ENCODE measurements around the gene DLL1. TPM values are rescaled to one million over a fixed set of nuclear protein-coding genes. Genes with fewer than 3 reads are reported as not detected.

Gene DLL1
- total RNA-seq, 3 donors from 2014 or later = 3.8 to 26.9 (median 12.3) TPM

GRCh38 chr6:170236131-170236836, 54.6 kb downstream of the DLL1 start:
- H3K4me1 ChIP-seq = no peaks in the 10 kb centered on the region
- H3K27ac ChIP-seq = no peak overlapping the region
- no peaks in the 10 kb centered on the region for H3K27me3 ChIP-seq
- DNase-seq (ENCODE audit: low spot score in 2 of 2) = peak in 1 of 2 donors; percentile 10
- TF ChIP-seq POLR2A (IDR thresholded peaks at IDR 0.05) (no peak), POLR2AphosphoS5 (IDR thresholded peaks at IDR 0.05) (no peak)
- TF ChIP-seq, protein P1, sequence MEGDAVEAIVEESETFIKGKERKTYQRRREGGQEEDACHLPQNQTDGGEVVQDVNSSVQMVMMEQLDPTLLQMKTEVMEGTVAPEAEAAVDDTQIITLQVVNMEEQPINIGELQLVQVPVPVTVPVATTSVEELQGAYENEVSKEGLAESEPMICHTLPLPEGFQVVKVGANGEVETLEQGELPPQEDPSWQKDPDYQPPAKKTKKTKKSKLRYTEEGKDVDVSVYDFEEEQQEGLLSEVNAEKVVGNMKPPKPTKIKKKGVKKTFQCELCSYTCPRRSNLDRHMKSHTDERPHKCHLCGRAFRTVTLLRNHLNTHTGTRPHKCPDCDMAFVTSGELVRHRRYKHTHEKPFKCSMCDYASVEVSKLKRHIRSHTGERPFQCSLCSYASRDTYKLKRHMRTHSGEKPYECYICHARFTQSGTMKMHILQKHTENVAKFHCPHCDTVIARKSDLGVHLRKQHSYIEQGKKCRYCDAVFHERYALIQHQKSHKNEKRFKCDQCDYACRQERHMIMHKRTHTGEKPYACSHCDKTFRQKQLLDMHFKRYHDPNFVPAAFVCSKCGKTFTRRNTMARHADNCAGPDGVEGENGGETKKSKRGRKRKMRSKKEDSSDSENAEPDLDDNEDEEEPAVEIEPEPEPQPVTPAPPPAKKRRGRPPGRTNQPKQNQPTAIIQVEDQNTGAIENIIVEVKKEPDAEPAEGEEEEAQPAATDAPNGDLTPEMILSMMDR (IDR thresholded peaks at IDR 0.05) = no peak
- no peak overlapping the region for H3K4me3 ChIP-seq
- intact Hi-C loops (cut with DNase I; ENCODE audit: low total_unique reads) = no loop called here
- no peaks in the 10 kb centered on the region for H3K9me3 ChIP-seq
- no peaks in the 10 kb centered on the region for H3K36me3 ChIP-seq

- H3K27ac ChIP-seq = no peak overlapping the region
- H3K36me3 ChIP-seq = no peaks in the 10 kb centered on the region
- H3K9me3 ChIP-seq = no peaks in the 10 kb centered on the region
- DNase-seq (ENCODE audit: low spot score in 2 of 2) = peak in 1 of 2 donors; percentile 19
- H3K4me3 ChIP-seq = no peak overlapping the region
- H3K27me3 ChIP-seq = no peaks in the 10 kb centered on the region
- TF ChIP-seq POLR2AphosphoS5 (IDR thresholded peaks at IDR 0.05) = no peak
- no peak for TF ChIP-seq POLR2A (IDR thresholded peaks at IDR 0.05)
- TF ChIP-seq, protein P1 (IDR thresholded peaks at IDR 0.05) = no peak
- intact Hi-C loops (cut with DNase I; ENCODE audit: low total_unique reads) = no loop called here
- no peaks in the 10 kb centered on the region for H3K4me1 ChIP-seq
These were observed 55.3 kb downstream of the DLL1 start for GRCh38 chr6:170235391-170236125.

DNA sequence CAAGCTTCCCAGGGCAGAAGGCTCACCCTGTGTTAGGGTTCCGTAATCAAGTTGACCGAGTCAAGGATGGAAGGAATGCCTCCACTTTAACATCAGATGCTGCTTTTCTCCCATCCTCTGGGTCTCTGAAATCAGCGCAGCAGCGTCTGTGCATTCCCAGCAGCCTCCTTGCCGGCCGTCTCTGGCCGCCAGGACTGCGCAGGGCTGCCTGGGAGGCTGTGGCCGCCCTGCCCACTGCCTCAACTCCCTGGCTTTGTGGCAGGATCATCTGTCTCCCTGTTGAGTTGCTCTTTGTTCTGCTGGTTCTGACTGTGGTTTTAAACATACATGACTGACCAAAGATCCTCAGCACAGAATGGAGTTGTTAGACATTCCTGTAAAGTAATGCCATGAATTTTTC, 56.5 kb downstream of the DLL1 start:
- no peak for DNase-seq (ENCODE audit: low spot score in 2 of 2)
- no peak for TF ChIP-seq POLR2AphosphoS5 (IDR thresholded peaks at IDR 0.05)
- TF ChIP-seq, protein P1 (IDR thresholded peaks at IDR 0.05) = no peak
- TF ChIP-seq POLR2A (IDR thresholded peaks at IDR 0.05) = no peak
- no peak overlapping the region for H3K27ac ChIP-seq
- no peaks in the 10 kb centered on the region for H3K36me3 ChIP-seq
- no peak overlapping the region for H3K4me3 ChIP-seq
- no peaks in the 10 kb centered on the region for H3K9me3 ChIP-seq
- intact Hi-C loops (cut with DNase I; ENCODE audit: low total_unique reads) = no loop called here
- H3K4me1 ChIP-seq = no peaks in the 10 kb centered on the region
- peaks cover 0 to 3% of the 10 kb centered on the region in 2 donors for H3K27me3 ChIP-seq

DNA sequence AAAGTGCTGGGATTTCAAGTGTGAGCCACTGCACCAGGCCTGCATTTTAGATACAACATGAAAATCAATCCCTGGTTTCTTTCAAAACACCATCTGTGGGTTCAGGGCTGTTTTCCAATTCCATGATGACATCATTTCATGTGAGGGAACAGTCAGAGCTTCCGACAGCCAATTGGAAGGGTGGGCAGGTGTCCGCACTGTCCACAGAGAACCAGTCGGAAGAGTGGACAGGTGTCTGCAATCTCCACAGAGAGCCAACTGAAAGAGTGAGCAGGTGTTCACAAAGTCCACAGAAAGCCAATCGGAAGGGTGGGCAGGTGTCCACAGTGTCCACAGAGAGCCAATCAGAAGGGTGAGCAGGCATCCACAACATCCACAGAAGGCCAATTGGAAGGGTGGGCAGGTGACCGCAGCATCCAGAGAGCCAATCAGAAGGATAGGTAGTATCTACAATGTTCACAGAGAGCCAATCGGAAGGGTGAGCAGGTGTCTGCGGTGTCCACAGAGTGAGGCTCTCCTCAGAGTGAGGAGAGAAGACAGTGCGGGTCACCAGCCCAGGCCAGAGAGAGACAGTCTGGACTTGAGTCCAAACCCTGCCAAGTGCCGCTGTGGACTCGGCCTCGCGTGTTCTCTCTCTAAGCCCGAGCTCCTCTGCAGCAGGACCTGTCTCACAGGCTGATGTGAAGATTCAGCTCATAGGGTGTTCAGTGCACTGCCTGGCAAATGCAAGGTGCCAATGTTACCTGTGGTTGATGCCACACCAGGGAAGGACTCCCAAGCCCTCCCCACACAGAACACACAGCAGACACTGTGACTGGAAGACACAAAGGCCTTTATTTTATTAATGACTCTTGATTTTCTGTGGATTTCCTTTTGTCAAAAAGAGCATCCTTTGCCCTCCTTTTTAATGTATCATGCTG, 57.3 kb downstream of the DLL1 start:
- H3K4me1 ChIP-seq = no peaks in the 10 kb centered on the region
- TF ChIP-seq POLR2AphosphoS5 (IDR thresholded peaks at IDR 0.05) (no peak), POLR2A (IDR thresholded peaks at IDR 0.05) (no peak)
- TF ChIP-seq, protein P1 (IDR thresholded peaks at IDR 0.05) = no peak
- no peak overlapping the region for H3K27ac ChIP-seq
- H3K27me3 ChIP-seq = peaks cover 0 to 3% of the 10 kb centered on the region in 2 donors
- H3K9me3 ChIP-seq = no peaks in the 10 kb centered on the region
- DNase-seq (ENCODE audit: low spot score in 2 of 2) = no peak
- no peak overlapping the region for H3K4me3 ChIP-seq
- intact Hi-C loops (cut with DNase I; ENCODE audit: low total_unique reads) = no loop called here
- no peaks in the 10 kb centered on the region for H3K36me3 ChIP-seq

Other genes starting within 250 kb of the DLL1 start
- 10 to 100 TPM; 28.8 to 35.0 (median 33.8) TPM for gene FAM120B, start 15.7 kb upstream of the DLL1 start, total RNA-seq

Data from breast epithelium (tissue), 4 donors.